ENCODE measurements around the gene RHOD. TPM values are rescaled to one million over a fixed set of nuclear protein-coding genes. Genes with fewer than 3 reads are reported as not detected.

RHOD gene
- total RNA-seq, 4 donors from 2014 or later = 27.8 to 85.2 (median 56.8) TPM

DNA sequence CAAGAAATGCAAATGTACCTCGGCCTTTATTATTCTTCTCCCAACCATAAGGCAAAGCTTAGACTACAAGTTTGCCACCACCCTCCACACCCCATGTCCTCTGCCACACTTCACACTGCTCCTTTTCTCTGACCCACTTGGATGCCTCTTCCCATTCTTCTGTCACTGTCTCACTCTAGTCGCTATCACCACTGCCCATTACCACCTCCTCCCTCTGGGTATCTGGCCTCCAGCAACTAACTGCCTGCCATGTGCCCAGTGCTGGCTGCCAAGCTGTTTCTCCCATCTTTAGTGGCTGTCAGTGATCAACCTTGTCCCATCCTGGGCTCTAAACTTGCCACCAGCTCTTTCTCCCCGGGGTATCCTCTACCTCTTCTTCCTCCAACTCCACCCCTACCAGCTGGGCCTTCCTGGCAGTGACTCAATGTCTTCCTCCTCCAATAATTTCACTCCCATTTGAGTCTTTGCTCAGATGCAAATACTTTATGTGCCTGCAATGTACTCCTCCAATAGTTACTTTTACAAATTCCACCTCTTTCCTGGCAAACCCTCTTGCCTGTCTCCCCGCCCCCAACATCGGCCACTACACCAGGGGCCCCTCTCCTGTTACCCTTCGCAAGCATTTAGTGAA, 42.3 kb downstream of the RHOD start:
- TF ChIP-seq POLR2A (IDR thresholded peaks at IDR 0.05) = no peak
- TF ChIP-seq, protein P1, sequence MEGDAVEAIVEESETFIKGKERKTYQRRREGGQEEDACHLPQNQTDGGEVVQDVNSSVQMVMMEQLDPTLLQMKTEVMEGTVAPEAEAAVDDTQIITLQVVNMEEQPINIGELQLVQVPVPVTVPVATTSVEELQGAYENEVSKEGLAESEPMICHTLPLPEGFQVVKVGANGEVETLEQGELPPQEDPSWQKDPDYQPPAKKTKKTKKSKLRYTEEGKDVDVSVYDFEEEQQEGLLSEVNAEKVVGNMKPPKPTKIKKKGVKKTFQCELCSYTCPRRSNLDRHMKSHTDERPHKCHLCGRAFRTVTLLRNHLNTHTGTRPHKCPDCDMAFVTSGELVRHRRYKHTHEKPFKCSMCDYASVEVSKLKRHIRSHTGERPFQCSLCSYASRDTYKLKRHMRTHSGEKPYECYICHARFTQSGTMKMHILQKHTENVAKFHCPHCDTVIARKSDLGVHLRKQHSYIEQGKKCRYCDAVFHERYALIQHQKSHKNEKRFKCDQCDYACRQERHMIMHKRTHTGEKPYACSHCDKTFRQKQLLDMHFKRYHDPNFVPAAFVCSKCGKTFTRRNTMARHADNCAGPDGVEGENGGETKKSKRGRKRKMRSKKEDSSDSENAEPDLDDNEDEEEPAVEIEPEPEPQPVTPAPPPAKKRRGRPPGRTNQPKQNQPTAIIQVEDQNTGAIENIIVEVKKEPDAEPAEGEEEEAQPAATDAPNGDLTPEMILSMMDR (IDR thresholded peaks at IDR 0.05) = no peak
- no peaks in the 10 kb centered on the region for H3K27me3 ChIP-seq
- H3K4me3 ChIP-seq (replicated peaks in 1 of 3) = no peak overlapping the region
- no peaks in the 10 kb centered on the region for H3K4me1 ChIP-seq
- intact Hi-C loops (cut with DNase I) = no loop called here
- H3K27ac ChIP-seq = no peak overlapping the region
- H3K9me3 ChIP-seq = no peaks in the 10 kb centered on the region
- WGBS, 2 donors = 83% methylated on average over 6 of the region's 6 CpGs
- DNase-seq = no peak
- H3K36me3 ChIP-seq = no peaks in the 10 kb centered on the region

DNA sequence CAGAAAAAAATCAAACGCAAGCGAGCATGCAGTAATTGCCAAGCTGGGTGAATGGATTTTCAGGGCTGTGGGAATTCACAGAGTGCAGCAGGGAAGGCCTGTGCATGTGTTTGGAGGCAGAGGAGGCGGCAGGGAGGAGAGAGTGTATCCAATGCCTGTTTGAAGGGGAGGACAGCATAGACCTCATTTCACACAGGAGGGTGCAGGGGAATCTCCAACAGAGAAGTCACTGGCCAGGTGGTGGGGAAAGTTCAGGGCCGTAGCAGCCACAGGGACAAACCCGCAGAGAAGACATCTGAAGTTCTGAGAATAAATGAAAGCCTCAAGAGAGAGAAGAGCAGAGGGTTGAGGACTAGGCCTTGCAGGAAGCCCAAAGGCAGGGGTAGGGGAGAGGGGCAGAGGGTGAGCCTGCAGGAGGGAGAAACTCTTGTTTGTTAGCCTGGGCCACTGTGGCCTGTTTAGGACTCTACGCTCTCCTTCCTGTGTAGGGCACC, 43.2 kb downstream of the RHOD start:
- Histone ChIP-seq H3K36me3 (no peaks in the 10 kb centered on the region), H3K9me3 (no peaks in the 10 kb centered on the region), H3K4me1 (no peaks in the 10 kb centered on the region), H3K27ac (no peak overlapping the region), H3K27me3 (no peaks in the 10 kb centered on the region), H3K4me3 (replicated peaks in 1 of 3) (no peak overlapping the region)
- DNase-seq = no peak
- 83 to 94% methylated on average over 6 of the region's 6 CpGs for WGBS, 2 donors
- TF ChIP-seq, protein P1 (IDR thresholded peaks at IDR 0.05) = no peak
- intact Hi-C loops (cut with DNase I) = no loop called here

DNA sequence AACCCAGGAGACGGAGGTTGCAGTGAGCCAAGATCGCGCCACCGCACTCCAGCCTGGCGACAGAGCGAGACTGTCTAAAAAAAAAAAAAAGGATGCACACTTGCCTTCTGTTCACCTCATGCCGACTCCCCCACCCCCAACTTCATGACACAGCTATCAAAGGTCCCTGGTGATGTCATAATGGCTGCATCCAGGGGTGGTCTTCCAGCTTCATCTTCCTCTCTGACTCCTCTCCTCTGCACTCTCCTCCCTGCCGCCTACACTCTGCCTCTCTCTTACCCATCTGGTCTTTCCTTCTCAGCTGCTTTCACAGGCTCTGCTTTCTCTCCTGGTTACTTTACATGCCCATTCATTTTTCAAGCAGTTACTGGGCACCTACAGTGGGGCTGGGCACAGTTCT, 46.0 kb downstream of the RHOD start:
- 94 to 96% methylated on average over 8 of the region's 8 CpGs for WGBS, 2 donors
- TF ChIP-seq, protein P1 (IDR thresholded peaks at IDR 0.05) = no peak
- DNase-seq = no peak
- intact Hi-C loops (cut with DNase I) = no loop called here
- Histone ChIP-seq H3K4me1 (no peaks in the 10 kb centered on the region), H3K27me3 (no peaks in the 10 kb centered on the region), H3K27ac (no peak overlapping the region), H3K9me3 (no peaks in the 10 kb centered on the region), H3K4me3 (replicated peaks in 1 of 3) (no peak overlapping the region), H3K36me3 (no peaks in the 10 kb centered on the region)

DNA sequence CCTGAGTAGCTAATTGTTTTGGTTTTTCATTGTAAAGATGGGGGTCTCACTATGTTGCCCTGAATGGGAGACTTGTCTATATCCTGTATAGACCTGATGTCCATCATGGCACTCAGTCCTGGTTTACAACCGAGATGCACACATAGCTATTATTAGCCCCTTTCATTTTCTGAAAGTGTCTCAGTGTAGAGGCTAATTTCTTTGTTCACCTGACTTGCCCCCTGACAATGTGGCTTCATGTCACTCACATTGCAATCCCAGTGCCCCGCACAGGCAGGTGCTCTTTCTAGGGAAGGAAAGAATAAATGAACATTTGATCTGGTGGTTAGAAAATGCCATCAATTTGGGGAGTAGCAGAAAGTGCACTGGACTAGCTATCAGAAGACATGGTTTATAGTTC, 49.3 kb downstream of the RHOD start:
- H3K9me3 ChIP-seq = no peaks in the 10 kb centered on the region
- no peak overlapping the region for H3K27ac ChIP-seq
- H3K4me1 ChIP-seq = peaks cover 0 to 4% of the 10 kb centered on the region in 2 donors
- H3K4me3 ChIP-seq (replicated peaks in 1 of 3) = no peak overlapping the region
- no peaks in the 10 kb centered on the region for H3K27me3 ChIP-seq
- H3K36me3 ChIP-seq = no peaks in the 10 kb centered on the region
- TF ChIP-seq, protein P1 (IDR thresholded peaks at IDR 0.05) = no peak
- no peak for TF ChIP-seq POLR2A (IDR thresholded peaks at IDR 0.05)
- no peak for DNase-seq
- intact Hi-C loops (cut with DNase I) = no loop called here
- 95% methylated on average over 2 of the region's 2 CpGs for WGBS, 2 donors

DNA sequence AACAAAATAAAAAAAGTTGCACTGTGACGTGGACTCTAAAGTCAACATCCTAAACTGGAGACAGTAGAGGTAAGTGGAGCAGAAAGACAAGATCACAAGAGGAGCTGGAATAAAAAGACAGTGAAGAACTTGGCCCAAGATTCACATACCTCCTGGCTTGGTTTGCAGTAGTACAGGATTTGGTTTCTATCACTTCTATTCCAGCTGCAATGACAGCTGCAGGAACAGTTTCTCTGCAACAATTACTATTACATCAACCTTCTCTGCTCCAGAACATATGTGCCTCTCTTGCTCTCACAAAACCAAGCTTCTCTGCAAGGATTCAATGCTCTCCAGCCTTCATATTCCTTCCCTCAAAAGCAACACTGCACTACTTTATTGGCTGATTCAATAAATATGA, 54.6 kb downstream of the RHOD start:
- intact Hi-C loops (cut with DNase I) = no loop called here

More for the DNA sequence above, 54.6 kb downstream of the RHOD start:
- peak overlapping the region in 1 of 3 donors; percentile 22 for H3K27ac ChIP-seq
- H3K9me3 ChIP-seq = no peaks in the 10 kb centered on the region
- TF ChIP-seq POLR2A (IDR thresholded peaks at IDR 0.05) = peak in 1 of 2 donors; percentile 2
- TF ChIP-seq, protein P1 (IDR thresholded peaks at IDR 0.05) = no peak
- H3K4me3 ChIP-seq (replicated peaks in 1 of 3) = no peak overlapping the region
- no peaks in the 10 kb centered on the region for H3K36me3 ChIP-seq
- H3K4me1 ChIP-seq = peaks cover 0 to 10% of the 10 kb centered on the region in 2 donors
- no peaks in the 10 kb centered on the region for H3K27me3 ChIP-seq
- 33 to 37% methylated on average over 1 of the region's 1 CpG for WGBS, 2 donors
- DNase-seq = no peak
